HG03520 (cell line): ENCODE results near the gene IZUMO1R.
"Not testable (repeated sequence)": the region's sequence is repeated elsewhere in the genome, so short reads cannot be mapped to it uniquely, and the experiment has no call there.

Source experiments
- ATAC-seq: cut with Tn5 transposase; IDR thresholded peaks from one replicate; pipeline ENCODE4 v1.9.1; 2021; ENCODE audit warnings: mild to moderate bottlenecking, moderate library complexity; ENCODE audit not compliant: unreplicated experiment

Gene IZUMO1R

DNA sequence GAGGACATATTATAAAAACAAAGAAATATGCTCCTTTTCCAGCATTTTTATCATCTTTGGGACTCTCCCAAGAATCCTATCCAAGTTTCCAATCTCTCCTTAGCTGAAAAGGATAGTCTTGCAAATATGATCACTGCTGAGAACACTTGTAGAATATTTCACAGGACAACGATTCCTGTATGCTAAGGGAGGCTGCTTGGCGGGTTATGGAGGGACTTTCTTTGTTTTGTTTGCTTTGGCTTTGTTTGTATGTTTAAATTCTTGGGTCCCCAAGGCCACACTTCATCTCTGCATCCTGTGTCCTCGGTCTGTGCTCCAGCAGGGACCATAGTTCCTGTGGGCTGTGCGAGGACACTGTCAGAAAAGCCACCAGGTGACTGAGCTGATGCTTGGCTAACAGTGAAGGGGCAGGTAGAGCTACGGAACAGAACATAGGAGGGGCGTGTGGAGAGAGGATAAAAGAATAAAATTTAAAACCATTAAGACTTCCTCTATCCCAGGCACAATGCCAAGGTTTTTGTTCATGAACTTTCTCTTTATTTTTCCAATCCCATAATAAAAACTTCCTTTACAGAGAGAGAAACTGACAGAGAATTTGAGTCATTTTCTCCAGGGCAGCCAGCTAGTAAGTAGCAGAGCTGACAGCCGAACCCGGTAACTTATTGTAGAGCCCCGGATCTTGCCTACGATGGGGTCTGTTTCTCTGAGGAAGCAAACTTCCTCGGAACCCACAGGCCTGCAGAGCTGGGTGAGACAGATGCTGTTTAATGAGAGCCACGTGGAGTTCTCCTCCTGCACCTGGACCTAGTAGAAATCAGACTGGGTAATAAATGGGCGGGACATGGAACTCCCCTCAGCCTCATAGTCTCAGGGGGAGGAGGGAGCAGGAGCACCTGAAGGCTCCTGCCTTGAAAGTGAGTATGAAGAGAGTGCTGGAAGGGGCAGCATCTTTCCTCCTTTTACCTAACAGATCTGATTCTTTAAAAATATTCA lies at the start of gene IZUMO1R:
IZUMO1R (plus strand) TSS at position 615 of the 993 bp plus-strand sequence. CDS start 1,057 bp downstream, outside the sequence.
- no peak for ATAC-seq

DNA sequence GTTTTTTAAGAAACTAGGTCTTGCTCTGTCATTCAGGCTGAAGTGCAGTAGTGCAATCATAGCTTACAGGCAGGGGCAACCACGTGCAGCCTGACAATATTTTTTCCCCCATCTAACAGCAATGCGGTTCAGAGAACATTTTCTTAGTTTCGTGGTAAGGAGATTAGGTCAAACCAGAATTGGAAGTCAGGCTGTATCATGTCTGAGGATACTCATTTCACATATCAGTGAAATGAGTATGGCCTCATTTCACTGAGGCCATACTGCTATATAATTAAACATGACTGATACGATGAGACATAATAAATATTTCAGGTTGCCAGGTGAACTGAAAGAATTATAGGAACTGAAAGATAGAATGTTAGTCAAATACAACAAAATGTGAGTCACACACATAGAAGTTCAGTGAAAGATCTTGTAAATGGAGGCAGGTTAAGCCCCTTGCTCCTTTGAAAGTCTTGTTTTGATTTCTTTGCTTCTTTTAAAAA lies 32.5 kb upstream of the IZUMO1R start:
- peak; percentile 93 for ATAC-seq

- peak; percentile 37 for ATAC-seq
Measured at GRCh38 chr11:94272738-94273313, 31.6 kb upstream of the IZUMO1R start.

- ATAC-seq: no peak
Measured at GRCh38 chr11:94275961-94276360, 28.4 kb upstream of the IZUMO1R start.

DNA sequence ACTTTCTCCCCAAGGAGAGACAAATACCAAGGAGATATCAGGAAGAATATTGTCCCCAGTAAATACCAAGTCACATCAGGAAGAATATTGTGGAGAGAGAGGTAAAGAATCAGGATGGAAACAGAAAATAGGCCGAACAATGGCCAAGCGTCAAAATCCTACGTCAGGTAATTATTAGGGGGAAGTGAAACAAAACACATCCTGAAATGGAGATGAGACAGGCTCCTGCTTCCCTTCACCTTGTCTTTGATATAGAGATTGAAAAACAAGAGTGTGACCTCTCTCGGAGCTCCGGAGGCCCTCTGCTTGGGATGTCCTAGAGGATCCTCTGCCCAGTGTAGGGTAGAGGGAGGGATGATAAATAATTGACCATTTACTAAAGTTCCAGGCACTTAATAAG lies 27.4 kb upstream of the IZUMO1R start:
- ATAC-seq: no peak

DNA sequence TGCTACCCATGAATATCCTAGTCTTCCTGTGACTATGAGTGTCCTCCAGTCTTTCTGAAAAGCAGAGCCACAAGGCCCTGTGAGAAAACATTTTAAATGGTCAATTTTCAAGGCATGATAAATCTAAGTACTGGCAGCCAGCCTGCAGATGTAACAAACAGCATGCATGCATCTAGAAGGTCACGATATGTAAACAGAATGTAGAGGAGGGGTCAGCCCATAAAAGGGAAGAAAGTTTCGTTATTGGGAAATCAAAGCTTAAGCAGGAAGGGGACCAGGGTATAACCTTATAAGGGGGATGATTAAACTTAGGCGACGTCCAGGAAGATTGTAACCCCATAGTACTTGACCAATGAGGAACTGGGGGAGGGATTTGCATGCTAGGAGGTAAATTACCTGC lies 26.2 kb upstream of the IZUMO1R start:
- not testable (repeated sequence) for ATAC-seq

- ATAC-seq: no peak
Measured at GRCh38 chr11:94279996-94280395, 24.4 kb upstream of the IZUMO1R start.

- no peak for ATAC-seq
Measured at GRCh38 chr11:94281324-94281723, 23.1 kb upstream of the IZUMO1R start.

DNA sequence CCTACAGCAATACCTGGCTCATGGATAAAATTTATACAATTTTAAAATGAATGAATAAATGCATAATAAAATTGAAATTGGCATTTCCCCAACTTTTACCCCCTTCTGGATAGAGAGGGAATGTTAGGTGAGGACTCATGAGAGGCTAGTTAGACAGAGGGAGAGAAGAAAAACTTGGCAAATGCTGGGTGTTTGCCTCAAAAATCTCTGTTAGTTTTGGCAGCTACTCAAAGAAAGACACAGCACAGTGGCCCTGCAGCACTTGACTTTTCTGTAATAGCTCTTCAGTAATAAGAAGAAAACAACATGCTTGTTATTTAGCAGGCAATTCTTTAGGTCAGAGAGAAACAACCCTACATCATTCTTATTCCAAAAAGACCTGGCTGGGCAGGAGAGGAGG lies 20.7 kb upstream of the IZUMO1R start:
- no peak for ATAC-seq

- no peak for ATAC-seq
Measured at GRCh38 chr11:94295534-94295933, 8.8 kb upstream of the IZUMO1R start.

- no peak for ATAC-seq
Measured at GRCh38 chr11:94297985-94298576, 6.3 kb upstream of the IZUMO1R start.

GRCh38 chr11:94302776-94303175 lies 1.6 kb upstream of the IZUMO1R start:
- no peak for ATAC-seq

DNA sequence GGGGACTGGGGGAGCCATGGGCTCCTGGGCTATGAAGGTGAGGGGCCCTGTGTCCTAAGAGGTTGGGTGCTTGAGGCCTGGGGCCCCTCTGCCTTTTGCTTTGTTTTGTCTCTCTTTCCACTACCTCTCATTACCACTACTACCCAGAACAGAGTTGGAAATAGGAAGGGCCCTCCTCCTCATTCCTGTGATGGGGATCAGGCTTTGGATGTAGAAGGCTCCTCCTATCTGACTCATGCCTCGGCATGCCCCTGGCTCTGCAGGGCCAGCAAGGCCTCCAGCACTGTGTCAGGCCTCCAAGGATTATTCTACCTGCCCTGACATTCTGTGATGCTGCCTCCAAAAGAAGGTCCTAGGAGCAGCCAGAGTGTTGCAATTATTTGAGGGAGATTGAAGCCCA lies 766 bp downstream of the IZUMO1R start:
- ATAC-seq: no peak

- ATAC-seq: no peak
Measured at GRCh38 chr11:94307101-94307791, 2.9 kb downstream of the IZUMO1R start.

- ATAC-seq: no peak
Measured at GRCh38 chr11:94308024-94308423, 3.6 kb downstream of the IZUMO1R start.

DNA sequence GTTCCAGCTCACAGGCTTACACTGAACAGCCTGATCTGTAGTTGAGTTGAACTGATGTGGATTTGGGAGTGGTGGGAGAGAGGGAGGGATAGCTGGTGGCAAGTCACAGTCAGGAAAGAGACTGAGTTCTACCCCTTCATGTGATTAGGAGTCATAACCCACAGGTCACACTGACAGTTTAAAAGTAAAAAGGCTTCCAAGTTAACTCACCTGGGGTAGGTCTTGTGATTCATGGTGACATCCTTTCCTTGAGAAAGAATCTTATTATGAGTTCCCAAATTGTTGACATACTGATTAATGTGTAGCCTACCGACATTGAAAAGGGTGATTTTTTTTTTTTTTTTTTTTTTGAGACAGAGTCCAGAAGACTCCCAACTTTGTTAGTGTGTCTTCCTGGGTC lies 5.4 kb downstream of the IZUMO1R start:
- ATAC-seq: no peak

DNA sequence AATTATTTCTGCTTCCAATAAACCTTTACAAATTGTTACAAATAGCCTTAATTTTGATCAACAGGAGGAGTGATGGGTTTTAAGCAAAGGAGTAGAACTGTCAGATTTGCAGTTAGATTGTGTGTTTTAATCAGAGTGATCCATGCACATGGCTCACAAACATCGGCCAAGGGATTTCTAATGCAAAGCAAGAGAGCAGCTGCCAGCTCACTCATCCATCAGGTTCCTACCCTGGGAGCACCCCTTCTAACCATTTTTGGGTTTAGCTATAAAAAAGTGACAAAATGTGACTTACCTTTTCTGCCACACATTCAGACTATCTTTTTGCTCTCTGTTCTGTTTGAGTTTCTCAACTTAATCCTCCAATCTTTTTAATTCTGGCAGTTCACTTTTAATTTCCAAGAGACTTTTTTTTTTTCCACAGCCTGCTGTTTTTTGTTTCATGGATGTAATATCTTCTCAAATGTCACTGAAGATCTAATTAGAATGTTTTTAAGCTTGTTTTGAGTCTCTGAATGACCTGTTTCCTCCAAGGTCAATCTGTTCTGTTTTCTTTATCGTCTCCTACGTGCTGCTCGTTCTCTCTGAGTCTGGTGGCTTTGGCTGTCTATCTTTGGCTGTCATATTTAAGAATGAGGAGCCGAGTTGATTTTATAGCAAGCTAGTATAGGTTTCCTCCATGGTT lies 6.0 kb downstream of the IZUMO1R start:
- ATAC-seq: no peak

- ATAC-seq: no peak
Measured at GRCh38 chr11:94312339-94312738, 8.0 kb downstream of the IZUMO1R start.

- no peak for ATAC-seq
Measured at GRCh38 chr11:94314064-94314463, 9.7 kb downstream of the IZUMO1R start.

- ATAC-seq: no peak
Measured at GRCh38 chr11:94315664-94316063, 11.3 kb downstream of the IZUMO1R start.
